Muscle layer of colon (tissue), 2 donors: Measurements from ENCODE around the gene TOMT.
"Not testable (repeated sequence)": the region's sequence is repeated elsewhere in the genome, so short reads cannot be mapped to it uniquely, and the experiment has no call there.

Experiments
- H3K27ac ChIP-seq: one replicate; pipeline ENCODE4 v1.7.0; 2013; ENCODE audit warnings: low read depth, mild to moderate bottlenecking, low read length, moderate library complexity
- H3K27me3 ChIP-seq, 2 donors: one replicate each; pipeline ENCODE4 v1.7.0; 2013; ENCODE audit warnings: low read length in 2 of 2, mild to moderate bottlenecking in 2 of 2; ENCODE audit not compliant: insufficient read depth in 2 of 2, control insufficient read depth in 1 of 2
- H3K36me3 ChIP-seq: one replicate; pipeline ENCODE4 v1.7.0; 2013; ENCODE audit warnings: mild to moderate bottlenecking, low read length; ENCODE audit not compliant: insufficient read depth
- H3K4me1 ChIP-seq: one replicate; pipeline ENCODE4 v1.7.0; 2013; ENCODE audit warnings: mild to moderate bottlenecking, low read length; ENCODE audit not compliant: insufficient read depth
- H3K4me3 ChIP-seq, 2 donors: one replicate each; pipeline ENCODE4 v1.7.0; 2013; ENCODE audit warnings: low read length in 2 of 2, low read depth in 1 of 2, mild to moderate bottlenecking in 1 of 2, moderate library complexity in 1 of 2
- H3K9ac ChIP-seq: one replicate; pipeline ENCODE4 v1.7.0; 2013; ENCODE audit warnings: low read length
- H3K9me3 ChIP-seq: one replicate; pipeline ENCODE4 v1.7.0; 2013; ENCODE audit warnings: mild to moderate bottlenecking, low read length
- donor health status: abdominal sarcoma.
- donor health status: Adenocarcinoma of cecum.

TOMT gene

DNA sequence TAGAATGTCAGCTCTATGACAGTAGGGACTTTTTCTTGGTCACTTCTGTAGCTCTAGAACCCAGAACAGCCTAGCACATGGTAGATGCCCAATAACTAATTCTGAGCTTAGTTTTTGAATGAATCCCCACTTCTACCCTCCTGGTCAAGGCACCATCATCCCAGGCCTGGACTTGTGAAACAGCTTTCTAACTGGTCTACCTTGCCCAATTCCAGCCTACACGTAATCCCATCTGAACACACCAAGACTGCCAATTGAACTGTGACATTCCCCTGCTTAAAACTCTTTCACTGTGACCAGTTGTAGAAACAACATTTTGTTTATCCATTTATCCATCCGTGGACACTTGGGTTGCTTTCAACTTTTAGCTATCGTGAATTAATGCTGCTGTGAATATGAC is 23.7 kb downstream of the TOMT start:
- Histone ChIP-seq H3K4me1 (no peaks in the 10 kb centered on the region), H3K27me3 (peaks cover 0 to 3% of the 10 kb centered on the region in 2 donors), H3K36me3 (no peaks in the 10 kb centered on the region), H3K9me3 (no peaks in the 10 kb centered on the region), H3K4me3 (no peak overlapping the region), H3K9ac (no peak overlapping the region), H3K27ac (no peak overlapping the region)

DNA sequence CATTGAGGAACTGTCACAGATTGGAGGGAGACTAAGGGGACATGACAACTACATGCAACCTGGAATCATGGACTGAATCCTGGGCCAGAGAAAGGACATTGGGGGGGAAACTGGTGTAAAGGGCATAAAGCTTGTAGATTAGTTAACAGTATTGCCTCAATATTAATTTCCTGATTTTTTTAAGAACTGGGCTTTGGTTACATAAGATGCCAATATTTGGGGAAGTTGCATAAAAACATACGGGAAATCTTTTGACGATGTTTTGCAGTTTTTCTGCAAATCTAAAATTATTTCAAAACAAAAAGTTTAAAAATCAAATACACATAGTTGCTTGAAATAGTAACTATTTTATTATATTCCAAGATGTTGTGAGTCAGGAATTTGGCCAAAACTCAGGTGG is 26.9 kb downstream of the TOMT start:
- Histone ChIP-seq H3K4me1 (no peaks in the 10 kb centered on the region), H3K9me3 (no peaks in the 10 kb centered on the region), H3K36me3 (no peaks in the 10 kb centered on the region), H3K27me3 (peaks cover 0 to 3% of the 10 kb centered on the region in 2 donors), H3K4me3 (no peak overlapping the region), H3K27ac (no peak overlapping the region), H3K9ac (no peak overlapping the region)

DNA sequence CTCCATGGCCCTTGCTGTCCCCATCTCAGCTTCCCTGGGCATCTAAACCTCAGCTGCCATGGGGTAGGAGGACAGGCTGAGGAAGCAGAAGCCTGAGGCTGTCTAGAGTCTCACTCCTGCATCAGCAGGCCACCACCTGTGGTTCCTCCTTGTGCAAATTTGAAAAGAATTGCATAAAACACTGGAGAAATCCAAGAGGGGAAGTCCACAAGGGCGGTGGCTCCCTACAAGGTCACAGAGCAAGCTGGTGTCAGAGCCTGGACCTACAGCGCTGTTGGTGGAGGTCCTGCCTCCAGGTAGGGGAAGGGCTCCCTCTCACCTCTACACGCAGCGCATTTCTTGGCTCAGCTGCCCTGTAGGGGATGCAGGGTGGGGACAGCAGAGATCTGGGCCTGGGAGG is 29.7 kb downstream of the TOMT start, which contains the start of gene FOLR3:
TSS of gene FOLR3 (plus strand) at position 253 of the 400 bp plus-strand sequence. CDS start 228 bp downstream, outside the sequence.
- not testable (repeated sequence) for H3K9me3 ChIP-seq, H3K4me1 ChIP-seq, H3K4me3 ChIP-seq, H3K27me3 ChIP-seq, H3K27ac ChIP-seq, H3K36me3 ChIP-seq, H3K9ac ChIP-seq

DNA sequence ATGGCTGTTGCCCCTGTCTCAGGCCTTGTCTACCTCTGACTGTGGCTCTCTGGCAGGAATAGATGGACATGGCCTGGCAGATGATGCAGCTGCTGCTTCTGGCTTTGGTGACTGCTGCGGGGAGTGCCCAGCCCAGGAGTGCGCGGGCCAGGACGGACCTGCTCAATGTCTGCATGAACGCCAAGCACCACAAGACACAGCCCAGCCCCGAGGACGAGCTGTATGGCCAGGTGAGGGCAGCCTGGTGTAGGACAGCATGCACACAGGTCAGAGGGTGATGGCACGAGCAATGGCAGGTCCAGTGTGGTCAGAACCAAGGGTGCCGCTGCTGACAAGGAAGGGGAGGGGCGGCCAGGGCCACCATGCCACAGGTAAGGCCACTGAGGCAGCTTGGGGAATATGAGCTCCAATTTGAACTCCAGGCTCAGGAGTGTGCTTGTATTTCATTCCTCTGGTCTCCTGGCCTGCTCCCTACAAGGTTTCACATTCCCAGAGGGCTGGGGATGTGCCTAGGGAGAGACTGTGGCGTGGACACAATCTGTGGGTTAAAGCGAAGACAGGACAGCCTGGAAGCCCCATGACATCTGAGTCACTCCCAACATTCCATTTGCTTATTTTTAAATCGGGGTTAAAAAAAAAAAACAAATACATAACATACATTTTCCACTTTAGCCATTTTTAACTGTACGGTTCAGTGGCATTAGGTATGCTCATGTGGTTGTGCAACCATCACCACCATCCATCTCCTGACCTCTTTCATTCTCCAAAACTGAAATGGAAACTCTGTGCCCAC is 30.4 kb downstream of the TOMT start:
- Histone ChIP-seq H3K27me3 (no peaks in the 10 kb centered on the region), H3K4me3 (no peak overlapping the region), H3K9ac (no peak overlapping the region), H3K36me3 (no peaks in the 10 kb centered on the region), H3K27ac (no peak overlapping the region), H3K4me1 (no peaks in the 10 kb centered on the region), H3K9me3 (no peaks in the 10 kb centered on the region)

DNA sequence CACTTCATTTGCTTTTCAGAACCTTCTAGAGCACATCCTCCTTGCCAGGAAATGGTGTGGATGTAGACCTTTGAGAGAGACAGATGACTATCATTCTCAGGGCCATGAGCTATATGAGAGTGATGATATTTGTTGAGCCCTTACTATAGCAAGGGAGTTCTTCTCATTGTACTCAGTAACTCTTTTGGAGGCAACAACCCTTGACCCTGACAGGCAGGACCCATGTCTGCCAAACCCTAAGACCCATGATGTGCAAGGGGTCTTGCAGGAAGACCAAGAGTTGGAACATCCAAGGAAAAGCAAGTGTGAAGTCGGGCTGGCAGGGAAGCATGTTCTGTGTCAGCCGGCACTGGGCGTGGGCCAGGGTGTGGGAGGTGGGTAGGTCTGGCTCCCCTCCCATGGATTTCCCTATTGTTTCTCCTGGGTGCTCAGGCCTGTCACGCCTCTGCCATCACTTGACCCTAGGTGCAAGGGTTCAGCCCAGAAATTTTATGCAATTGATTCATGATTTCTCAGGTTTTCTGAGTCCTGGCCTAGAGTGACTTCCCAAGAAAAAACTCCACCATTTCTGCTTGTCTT is 31.0 kb downstream of the TOMT start:
- no peaks in the 10 kb centered on the region for H3K36me3 ChIP-seq
- no peaks in the 10 kb centered on the region for H3K9me3 ChIP-seq
- H3K4me1 ChIP-seq = no peaks in the 10 kb centered on the region
- no peaks in the 10 kb centered on the region for H3K27me3 ChIP-seq
- no peak overlapping the region for H3K4me3 ChIP-seq
- no peak overlapping the region for H3K9ac ChIP-seq
- H3K27ac ChIP-seq = no peak overlapping the region

DNA sequence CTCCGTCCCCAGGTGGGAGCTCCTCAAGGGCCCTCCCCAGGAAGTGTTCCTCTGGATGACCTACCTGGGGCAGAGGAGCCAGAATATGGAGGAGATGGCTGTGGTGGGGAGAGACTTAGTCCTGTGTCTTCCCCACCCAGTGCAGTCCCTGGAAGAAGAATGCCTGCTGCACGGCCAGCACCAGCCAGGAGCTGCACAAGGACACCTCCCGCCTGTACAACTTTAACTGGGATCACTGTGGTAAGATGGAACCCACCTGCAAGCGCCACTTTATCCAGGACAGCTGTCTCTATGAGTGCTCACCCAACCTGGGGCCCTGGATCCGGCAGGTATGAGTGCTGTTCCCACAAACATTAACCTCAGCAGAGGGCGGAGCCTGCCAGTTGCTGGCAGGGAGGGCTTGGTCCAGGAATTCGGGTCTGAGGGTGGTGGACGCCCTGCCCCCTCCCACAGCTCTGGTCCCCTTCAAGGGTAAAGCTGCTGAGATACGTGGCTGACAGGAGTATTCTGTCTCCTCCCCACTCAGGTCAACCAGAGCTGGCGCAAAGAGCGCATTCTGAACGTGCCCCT is 33.2 kb downstream of the TOMT start:
- Histone ChIP-seq H3K27ac (no peak overlapping the region), H3K4me1 (no peaks in the 10 kb centered on the region), H3K9me3 (no peaks in the 10 kb centered on the region), H3K27me3 (no peaks in the 10 kb centered on the region), H3K9ac (no peak overlapping the region), H3K4me3 (no peak overlapping the region), H3K36me3 (no peaks in the 10 kb centered on the region)

DNA sequence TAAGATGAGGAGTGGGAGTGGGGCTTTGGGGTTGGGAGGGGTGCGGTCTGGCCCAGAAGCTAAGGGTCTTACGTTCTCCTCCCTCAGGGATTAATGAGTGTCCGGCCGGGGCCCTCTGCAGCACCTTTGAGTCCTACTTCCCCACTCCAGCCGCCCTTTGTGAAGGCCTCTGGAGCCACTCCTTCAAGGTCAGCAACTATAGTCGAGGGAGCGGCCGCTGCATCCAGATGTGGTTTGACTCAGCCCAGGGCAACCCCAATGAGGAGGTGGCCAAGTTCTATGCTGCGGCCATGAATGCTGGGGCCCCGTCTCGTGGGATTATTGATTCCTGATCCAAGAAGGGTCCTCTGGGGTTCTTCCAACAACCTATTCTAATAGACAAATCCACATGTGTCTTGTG is 33.8 kb downstream of the TOMT start:
- Histone ChIP-seq H3K4me3 (no peak overlapping the region), H3K27ac (no peak overlapping the region), H3K27me3 (no peaks in the 10 kb centered on the region), H3K36me3 (no peaks in the 10 kb centered on the region), H3K9me3 (no peaks in the 10 kb centered on the region), H3K9ac (no peak overlapping the region), H3K4me1 (no peaks in the 10 kb centered on the region)

DNA sequence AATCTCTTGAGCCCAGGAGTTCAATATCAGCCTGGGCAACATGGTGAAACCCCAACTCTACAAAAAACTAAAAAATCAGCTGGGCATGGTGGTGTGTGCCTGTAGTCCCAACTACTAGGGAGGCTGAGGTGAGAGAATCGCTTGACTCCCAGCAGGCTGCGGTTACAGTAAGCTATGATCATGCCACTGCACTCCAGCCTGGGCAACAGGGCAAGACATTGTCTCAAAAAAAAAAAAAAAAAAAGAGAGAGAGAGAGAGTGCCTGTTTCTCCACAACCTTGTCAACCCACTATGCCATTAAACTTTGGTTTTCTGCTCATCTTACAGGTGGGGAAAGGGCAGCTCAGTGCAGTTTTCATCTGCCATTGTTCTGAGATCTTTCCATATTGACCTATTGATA is 34.9 kb downstream of the TOMT start:
- no peak overlapping the region for H3K27ac ChIP-seq
- H3K9me3 ChIP-seq = no peaks in the 10 kb centered on the region
- H3K4me3 ChIP-seq = no peak overlapping the region
- no peak overlapping the region for H3K9ac ChIP-seq
- no peaks in the 10 kb centered on the region for H3K27me3 ChIP-seq
- no peaks in the 10 kb centered on the region for H3K36me3 ChIP-seq
- no peaks in the 10 kb centered on the region for H3K4me1 ChIP-seq

DNA sequence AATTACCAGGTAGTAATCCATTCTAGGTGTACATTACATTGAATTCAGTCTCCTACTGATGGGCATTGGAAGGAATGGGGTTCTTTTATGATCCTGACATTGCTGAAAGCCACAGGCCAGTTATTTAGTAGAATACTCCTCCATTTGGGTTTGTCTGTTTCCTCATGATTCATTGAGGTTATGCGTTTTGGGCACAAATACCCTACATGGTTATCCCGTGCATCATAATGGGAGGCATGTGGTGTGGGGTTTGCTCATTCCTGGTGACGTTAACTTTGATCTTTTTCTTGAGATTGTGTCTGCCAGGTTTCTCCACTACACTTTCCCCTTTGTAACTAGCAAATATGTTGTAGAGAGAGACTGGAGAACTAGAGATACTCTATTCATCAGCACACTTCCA is 35.3 kb downstream of the TOMT start:
- H3K9ac ChIP-seq = no peak overlapping the region
- H3K27ac ChIP-seq = no peak overlapping the region
- H3K9me3 ChIP-seq = no peaks in the 10 kb centered on the region
- H3K27me3 ChIP-seq = no peaks in the 10 kb centered on the region
- no peaks in the 10 kb centered on the region for H3K36me3 ChIP-seq
- H3K4me3 ChIP-seq = no peak overlapping the region
- H3K4me1 ChIP-seq = no peaks in the 10 kb centered on the region

- H3K9ac ChIP-seq, H3K36me3 ChIP-seq, H3K27me3 ChIP-seq, H3K9me3 ChIP-seq, H3K4me3 ChIP-seq, H3K27ac ChIP-seq, H3K4me1 ChIP-seq: not testable (repeated sequence)
Measured at GRCh38 chr11:72142086-72142485, 36.4 kb downstream of the TOMT start.

DNA sequence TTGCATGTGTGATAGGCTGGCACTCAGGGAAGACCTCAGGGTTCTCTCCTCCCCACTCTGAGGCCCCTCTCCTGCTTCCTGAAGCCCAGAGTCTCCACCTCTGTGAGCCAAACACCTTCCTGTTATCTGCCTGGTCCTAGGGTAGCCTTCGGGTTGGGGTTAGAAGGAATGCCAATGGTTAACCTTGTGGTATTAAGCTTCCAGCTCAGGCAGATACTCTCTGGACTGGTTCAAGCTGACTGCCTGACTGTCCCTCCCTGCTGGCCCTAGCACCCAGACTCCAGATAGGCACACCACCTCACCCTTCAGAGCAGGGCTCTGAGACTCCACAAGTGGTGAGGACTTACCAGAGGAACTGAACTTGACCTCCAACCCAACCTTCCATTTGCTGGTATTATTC is 36.8 kb downstream of the TOMT start:
- H3K27me3 ChIP-seq, H3K27ac ChIP-seq, H3K9ac ChIP-seq, H3K9me3 ChIP-seq, H3K4me1 ChIP-seq, H3K36me3 ChIP-seq, H3K4me3 ChIP-seq: not testable (repeated sequence)
